Smooth muscle cell (in vitro differentiated cells): ENCODE data around the gene CFAP410. TPM values are rescaled to one million over a fixed set of nuclear protein-coding genes. Genes with fewer than 3 reads are reported as not detected.

Source experiments
- DNase-seq: peaks from one replicate; lab custom pipeline; 2025; ENCODE audit not compliant: unreplicated experiment; lab: John Stamatoyannopoulos, UW
- H2AFZ ChIP-seq: fragments of 200-600 bp; sonication (generic); 2 replicates; pipeline ENCODE4 v1.6.0; 2016; ENCODE audit warnings: antibody characterized with exemption, low read depth, mild to moderate bottlenecking
- H3F3A ChIP-seq: fragments of 200-600 bp; sonication (generic); 2 replicates; pipeline ENCODE4 v1.6.0; 2017; ENCODE audit warnings: antibody characterized with exemption, low read depth
- H3K27ac ChIP-seq: fragments of 200-600 bp; sonication (generic); 2 replicates; pipeline ENCODE4 v1.5.1; 2016; ENCODE audit warnings: low read depth, mild to moderate bottlenecking
- H3K27me3 ChIP-seq: fragments of 200-600 bp; sonication (generic); 2 replicates; pipeline ENCODE4 v1.6.1; 2016; ENCODE audit warnings: low read depth, mild to moderate bottlenecking
- H3K36me3 ChIP-seq: fragments of 200-600 bp; sonication (generic); 2 replicates; pipeline ENCODE4 v1.5.1; 2016; ENCODE audit warnings: low read depth
- H3K4me1 ChIP-seq: fragments of 200-600 bp; sonication (generic); 2 replicates; pipeline ENCODE4 v1.5.1; 2016; ENCODE audit warnings: low read depth
- H3K4me2 ChIP-seq: fragments of 200-600 bp; sonication (generic); 2 replicates; pipeline ENCODE4 v1.6.0; 2016; ENCODE audit warnings: mild to moderate bottlenecking
- H3K4me3 ChIP-seq: fragments of 200-600 bp; sonication (generic); 2 replicates; pipeline ENCODE4 v1.5.1; 2016; ENCODE audit warnings: mild to moderate bottlenecking
- H3K79me2 ChIP-seq: fragments of 200-600 bp; sonication (generic); 2 replicates; pipeline ENCODE4 v1.6.0; 2016; ENCODE audit warnings: low read depth, mild to moderate bottlenecking
- H3K9ac ChIP-seq: fragments of 200-600 bp; sonication (generic); 2 replicates; pipeline ENCODE4 v1.6.0; 2016; ENCODE audit warnings: low read depth
- H3K9me3 ChIP-seq: fragments of 200-600 bp; sonication (generic); replicated peaks from 2 replicates; pipeline ENCODE4 v1.5.1; 2016; ENCODE audit warnings: low read depth
- H4K20me1 ChIP-seq: fragments of 200-600 bp; sonication (generic); 2 replicates; pipeline ENCODE4 v1.6.0; 2016; ENCODE audit warnings: low read depth
- CTCF ChIP-seq: fragments of 200-600 bp; sonication (generic); IDR thresholded peaks from 2 replicates; pipeline ENCODE4 v1.5.1; 2017; ENCODE audit warnings: borderline replicate concordance, mild to moderate bottlenecking, antibody characterized with exemption; ENCODE audit not compliant: insufficient read depth, poor library complexity, severe bottlenecking
- WGBS: methylation state at CpG from one replicate; pipeline ENCODE4 v1.1.7; 2016; ENCODE audit warnings: low lambda C conversion rate; 5-methylcytosine and 5-hydroxymethylcytosine counted together
- polyA plus RNA-seq: library from polyadenylated mRNA; unstranded; fragments of >200 nt; fragmentation: Nextera tagmentation; extraction: Ambion mirVana; gene quantifications from 2 replicates; pipeline ENCODE4 v1.2.1, GENCODE V29; 2016
- total RNA-seq: library from RNA; depleted of rRNA; stranded (reverse); fragments of >200 nt; gene quantifications from 2 replicates; pipeline ENCODE4 v1.2.3, GENCODE V29; 2014

CFAP410 gene
- total and polyA plus RNA-seq, 2 experiments from 2014 or later = 6.5 to 21.7 TPM

- no peaks in the 10 kb centered on the region for H3F3A ChIP-seq
- no peak overlapping the region for H3K4me2 ChIP-seq
- no peaks in the 10 kb centered on the region for H3K27me3 ChIP-seq
- no peak overlapping the region for H3K9ac ChIP-seq
- no peak overlapping the region for H2AFZ ChIP-seq
- no peaks in the 10 kb centered on the region for H3K4me1 ChIP-seq
- no peak for DNase-seq
- WGBS = 92% methylated on average over 32 of the region's 33 CpGs
- no peaks in the 10 kb centered on the region for H3K79me2 ChIP-seq
- H3K36me3 ChIP-seq = no peaks in the 10 kb centered on the region
- H4K20me1 ChIP-seq = no peaks in the 10 kb centered on the region
- TF ChIP-seq CTCF = no peak
- no peak overlapping the region for H3K27ac ChIP-seq
- H3K4me3 ChIP-seq = no peak overlapping the region
- H3K9me3 ChIP-seq = no peaks in the 10 kb centered on the region
Observed at GRCh38 chr21:44291078-44291935, 47.9 kb downstream of the CFAP410 start.

GRCh38 chr21:44290327-44291077 lies 48.7 kb downstream of the CFAP410 start:
- Histone ChIP-seq H3K4me3 (no peak overlapping the region), H4K20me1 (no peaks in the 10 kb centered on the region), H2AFZ (no peak overlapping the region), H3K4me1 (no peaks in the 10 kb centered on the region), H3K4me2 (no peak overlapping the region), H3K27me3 (no peaks in the 10 kb centered on the region), H3F3A (no peaks in the 10 kb centered on the region), H3K9me3 (no peaks in the 10 kb centered on the region), H3K79me2 (no peaks in the 10 kb centered on the region), H3K27ac (no peak overlapping the region), H3K9ac (no peak overlapping the region), H3K36me3 (no peaks in the 10 kb centered on the region)
- no peak for DNase-seq
- no peak for TF ChIP-seq CTCF
- WGBS = 90% methylated on average over 16 of the region's 16 CpGs

GRCh38 chr21:44289381-44290010 lies 49.7 kb downstream of the CFAP410 start:
- H3K27me3 ChIP-seq = no peaks in the 10 kb centered on the region
- H3K9ac ChIP-seq = no peak overlapping the region
- no peak for DNase-seq
- H3K27ac ChIP-seq = no peak overlapping the region
- no peaks in the 10 kb centered on the region for H3K4me1 ChIP-seq
- H3K4me2 ChIP-seq = no peak overlapping the region
- 84% methylated on average over 24 of the region's 24 CpGs for WGBS
- no peak for TF ChIP-seq CTCF
- H2AFZ ChIP-seq = no peak overlapping the region
- H3F3A ChIP-seq = no peaks in the 10 kb centered on the region
- no peaks in the 10 kb centered on the region for H3K36me3 ChIP-seq
- H3K9me3 ChIP-seq = no peaks in the 10 kb centered on the region
- H3K79me2 ChIP-seq = no peaks in the 10 kb centered on the region
- no peak overlapping the region for H3K4me3 ChIP-seq
- H4K20me1 ChIP-seq = no peaks in the 10 kb centered on the region
